BLaER1 (cell line): ENCODE results near the gene PPP4C.
A peak's percentile ranks its signal among the peaks of the same experiment; 100 is the strongest.

Source experiments
- H3K27ac ChIP-seq: shearing (Covaris generic); formaldehyde crosslinking; 2 replicates; pipeline ENCODE4 v1.8.1; 2022
- H3K27me3 ChIP-seq: shearing (Covaris generic); formaldehyde crosslinking; 2 replicates; pipeline ENCODE4 v1.8.1; 2022
- H3K36me3 ChIP-seq: shearing (Covaris generic); formaldehyde crosslinking; 2 replicates; pipeline ENCODE4 v1.8.1; 2022
- H3K4me1 ChIP-seq: shearing (Covaris generic); formaldehyde crosslinking; 2 replicates; pipeline ENCODE4 v1.8.1; 2022
- H3K4me2 ChIP-seq: shearing (Covaris generic); formaldehyde crosslinking; 2 replicates; pipeline ENCODE4 v1.8.1; 2022
- H3K4me3 ChIP-seq: shearing (Covaris generic); formaldehyde crosslinking; 2 replicates; pipeline ENCODE4 v1.8.1; 2022
- H3K9ac ChIP-seq: shearing (Covaris generic); formaldehyde crosslinking; 2 replicates; pipeline ENCODE4 v1.8.1; 2022
- H3K9me3 ChIP-seq: shearing (Covaris generic); formaldehyde crosslinking; 2 replicates; pipeline ENCODE4 v1.8.1; 2022
- H4K20me1 ChIP-seq: shearing (Covaris generic); formaldehyde crosslinking; 2 replicates; pipeline ENCODE4 v1.8.1; 2022
- Cebpa-rat ChIP-seq: shearing (Covaris generic); IDR thresholded peaks from 2 replicates; pipeline ENCODE4 v1.8.1; 2022

Gene PPP4C

DNA sequence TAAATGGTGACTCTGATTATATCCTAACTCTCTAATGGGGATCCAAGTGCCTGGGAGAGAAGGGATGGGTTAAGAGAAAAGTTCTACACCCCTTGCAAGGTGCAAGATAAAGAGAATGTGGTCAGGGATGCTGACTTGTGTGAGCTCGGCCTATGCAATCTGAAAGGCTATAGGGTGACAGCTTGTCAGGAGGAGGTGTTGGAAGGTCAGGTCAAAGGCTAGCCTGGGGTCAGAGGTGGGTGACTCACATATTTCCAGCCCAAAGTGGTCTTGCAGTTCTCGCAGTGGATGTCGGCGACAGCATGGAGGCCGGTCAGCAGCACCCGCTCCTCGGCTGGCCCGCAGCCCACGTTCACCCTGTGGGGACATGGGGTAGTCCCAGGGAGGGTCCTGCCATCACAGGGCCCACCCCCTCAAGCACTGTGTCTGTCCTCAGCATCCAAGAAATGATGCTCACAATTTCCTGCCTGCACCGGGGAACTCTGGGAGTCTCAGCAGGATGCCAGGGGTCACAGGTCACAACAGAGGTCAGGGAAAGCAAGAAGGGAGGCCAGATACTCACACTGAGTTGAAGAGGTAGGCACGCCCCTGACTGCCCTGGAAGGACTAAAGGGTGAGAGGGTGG is 18.9 kb downstream of the PPP4C start:
- Histone ChIP-seq H3K4me2 (peak overlapping the region; percentile 96), H3K36me3 (peaks cover 29% of the 10 kb centered on the region), H3K4me3 (peak overlapping the region; percentile 78), H3K27ac (peak overlapping the region; percentile 83), H3K9ac (peak overlapping the region; percentile 83), H3K9me3 (peaks cover 32% of the 10 kb centered on the region), H3K27me3 (no peaks in the 10 kb centered on the region), H3K4me1 (peaks cover 60% of the 10 kb centered on the region), H4K20me1 (peaks cover 9% of the 10 kb centered on the region; the same call in 1 of the 2 replicates)
- no peak for TF ChIP-seq Cebpa-rat

DNA sequence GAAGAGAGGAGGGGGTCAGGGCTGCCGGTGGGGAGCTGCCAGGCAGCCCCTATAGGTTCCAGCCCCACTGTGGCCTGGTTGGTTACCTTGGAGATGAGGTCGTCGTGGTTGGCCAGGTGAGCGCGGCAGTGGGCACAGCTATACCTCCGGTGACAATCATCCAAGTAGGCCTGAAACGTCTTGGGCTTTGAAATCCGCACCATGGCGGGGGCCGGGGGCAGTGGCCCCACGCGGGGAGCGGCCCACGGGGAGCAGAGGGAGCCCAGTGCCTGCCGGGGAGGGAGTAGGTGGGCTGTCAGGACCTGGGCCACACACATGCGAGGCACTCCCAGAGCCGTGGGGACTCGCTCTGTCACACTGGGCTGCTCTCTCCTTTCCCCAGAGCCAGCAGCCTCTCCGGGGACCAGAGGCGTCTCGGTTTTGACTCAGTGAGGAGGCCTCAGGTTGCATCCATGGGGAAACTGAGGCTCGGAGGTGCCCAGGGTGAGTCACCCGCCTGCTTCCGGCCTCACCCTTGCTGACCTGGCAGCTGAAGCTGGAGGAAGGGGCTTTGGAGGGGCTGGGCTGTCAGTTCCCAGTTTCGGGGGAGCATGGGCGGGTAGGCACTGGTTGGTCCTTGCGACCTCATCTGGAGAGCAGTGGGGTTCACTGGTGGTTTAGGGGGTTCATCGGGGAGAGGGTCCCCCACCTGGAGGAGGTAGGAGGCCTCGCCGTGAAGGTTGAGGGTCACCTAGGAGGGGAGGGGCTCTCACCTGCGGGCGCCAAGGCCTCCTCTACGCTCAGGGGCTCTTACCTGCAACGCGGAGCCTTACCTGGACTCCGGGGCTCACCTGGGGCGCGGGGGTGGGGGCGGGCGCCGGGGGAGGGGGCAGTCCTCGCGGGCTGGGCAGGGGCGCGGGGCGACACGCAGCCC is 19.6 kb downstream of the PPP4C start:
- H3K27me3 ChIP-seq: no peaks in the 10 kb centered on the region
- peaks cover 52% of the 10 kb centered on the region for H3K4me1 ChIP-seq
- H3K4me3 ChIP-seq: peak overlapping the region; percentile 78
- H3K27ac ChIP-seq: peak overlapping the region; percentile 83
- peaks cover 9% of the 10 kb centered on the region; the same call in 1 of the 2 replicates for H4K20me1 ChIP-seq
- peak overlapping the region; percentile 96 for H3K4me2 ChIP-seq
- no peak for TF ChIP-seq Cebpa-rat
- peak overlapping the region; percentile 83 for H3K9ac ChIP-seq
- peaks cover 39% of the 10 kb centered on the region for H3K9me3 ChIP-seq
- peaks cover 29% of the 10 kb centered on the region for H3K36me3 ChIP-seq

DNA sequence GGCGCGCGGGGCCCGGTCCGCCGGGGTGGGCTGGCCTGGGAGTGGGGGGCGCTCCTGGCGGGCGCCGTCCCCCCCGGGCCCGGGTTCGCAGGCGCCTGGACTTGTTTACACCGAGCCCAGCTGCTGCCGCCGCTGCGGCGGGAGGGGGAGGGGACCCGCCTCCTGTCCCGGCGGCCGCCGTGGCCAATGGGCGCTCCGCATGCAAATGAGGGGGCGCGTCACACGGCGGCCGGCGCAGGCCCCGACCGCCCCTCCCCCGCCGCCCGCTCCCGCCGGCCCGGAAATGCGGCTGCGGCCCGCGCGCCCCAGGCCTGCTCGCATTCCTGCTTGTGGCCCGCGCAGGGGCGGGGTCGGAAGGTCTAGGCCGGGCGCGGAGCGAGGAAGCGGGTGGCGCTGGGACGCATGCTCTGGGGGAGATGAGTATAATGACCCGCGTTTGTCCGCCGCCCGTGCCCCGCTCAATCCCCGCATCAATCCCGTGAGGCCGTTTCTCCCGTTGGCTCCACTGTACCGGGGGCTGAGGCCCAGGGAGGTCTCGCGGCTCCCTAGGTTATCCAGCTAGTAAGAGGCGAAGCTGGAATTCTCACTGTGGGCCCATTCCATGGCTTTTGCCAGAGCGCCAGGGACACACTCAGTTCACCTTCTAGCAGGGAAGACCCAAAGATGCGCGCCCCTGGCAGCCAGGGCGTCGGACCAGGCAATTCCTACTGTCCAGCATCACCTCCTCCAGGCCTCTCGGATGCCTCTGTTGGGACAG is 20.5 kb downstream of the PPP4C start, which contains the start of gene YPEL3:
Gene YPEL3, minus strand, starts transcription at position 109 of the 757 bp plus-strand sequence. CDS start 731 bp downstream, outside the sequence.
- Histone ChIP-seq H3K36me3 (peaks cover 29% of the 10 kb centered on the region), H3K27ac (peak within 1 kb of the TSS; percentile 88), H3K4me3 (peak within 1 kb of the TSS; percentile 78), H3K27me3 (no peaks in the 10 kb centered on the region), H3K9ac (peak within 1 kb of the TSS; percentile 83), H4K20me1 (peaks cover 9% of the 10 kb centered on the region; the same call in 1 of the 2 replicates), H3K9me3 (peaks cover 42% of the 10 kb centered on the region), H3K4me1 (peaks cover 44% of the 10 kb centered on the region), H3K4me2 (peak within 1 kb of the TSS; percentile 96)
- TF ChIP-seq Cebpa-rat: no peak

DNA sequence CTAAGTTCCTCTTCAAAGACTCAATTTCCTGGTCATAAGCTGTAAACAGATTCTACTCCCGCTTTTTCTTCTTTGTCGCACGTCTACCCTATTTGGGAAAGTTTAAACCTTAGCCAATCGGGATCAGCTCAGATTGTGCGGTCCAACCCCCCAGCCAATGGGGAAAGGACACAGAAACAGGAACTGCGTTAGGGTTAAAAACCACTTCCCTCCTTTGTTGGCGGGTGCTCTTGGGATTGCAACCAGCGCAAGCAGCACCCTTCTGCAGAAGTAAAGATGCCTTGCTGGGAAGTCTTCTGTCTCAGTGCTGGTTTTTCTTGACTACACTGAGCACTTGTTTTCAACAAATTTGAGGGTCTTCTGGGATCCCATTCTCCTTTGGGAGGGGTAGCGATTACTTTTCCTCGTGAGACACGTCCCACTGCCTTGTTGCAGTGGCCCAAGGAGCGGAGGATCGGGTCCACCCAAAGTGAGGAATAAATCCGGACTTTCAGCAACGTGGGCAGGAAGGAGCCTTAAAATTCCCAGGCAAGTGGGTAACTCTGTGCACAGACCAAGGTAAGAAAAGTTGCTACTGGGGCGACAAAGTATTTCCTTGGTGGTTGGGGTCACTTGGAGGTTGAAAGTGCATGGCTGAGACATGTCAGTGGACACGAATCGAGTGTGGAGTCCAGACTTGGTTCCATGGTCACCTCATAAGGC is 21.2 kb downstream of the PPP4C start:
- Histone ChIP-seq H3K9me3 (peaks cover 42% of the 10 kb centered on the region), H3K27ac (peak overlapping the region; percentile 88), H4K20me1 (peaks cover 9% of the 10 kb centered on the region; the same call in 1 of the 2 replicates), H3K4me1 (peaks cover 40% of the 10 kb centered on the region), H3K4me3 (peak overlapping the region; percentile 78), H3K27me3 (no peaks in the 10 kb centered on the region), H3K36me3 (peaks cover 29% of the 10 kb centered on the region), H3K4me2 (peak overlapping the region; percentile 73), H3K9ac (no peak overlapping the region; the same call in 1 of the 2 replicates)
- no peak for TF ChIP-seq Cebpa-rat

DNA sequence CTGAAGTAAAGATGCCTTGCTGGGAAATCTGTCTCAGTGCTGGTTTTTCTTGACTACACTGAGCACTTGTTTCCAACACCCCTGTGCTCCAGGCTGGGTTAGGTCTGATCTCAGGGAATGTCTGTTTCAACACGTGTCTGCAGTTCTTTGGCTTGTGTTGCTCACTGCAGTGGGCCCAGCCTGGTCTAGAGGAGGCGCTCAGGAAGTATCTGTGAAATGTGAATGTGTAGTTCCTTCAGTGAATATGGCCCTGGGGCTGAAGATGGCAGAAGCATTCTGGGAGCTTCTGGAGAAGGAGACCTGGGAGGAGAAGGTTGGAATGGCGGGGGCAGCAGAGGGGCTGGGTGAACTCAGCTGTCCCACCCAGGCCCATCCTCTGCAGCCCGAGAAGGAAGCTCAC is 28.3 kb downstream of the PPP4C start:
- no peak for TF ChIP-seq Cebpa-rat
- Histone ChIP-seq H3K9ac (no peak overlapping the region), H3K9me3 (peaks cover 30% of the 10 kb centered on the region), H3K4me3 (no peak overlapping the region), H3K4me2 (no peak overlapping the region), H3K27me3 (no peaks in the 10 kb centered on the region), H4K20me1 (no peaks in the 10 kb centered on the region), H3K27ac (no peak overlapping the region), H3K36me3 (peaks cover 60% of the 10 kb centered on the region), H3K4me1 (no peaks in the 10 kb centered on the region)

DNA sequence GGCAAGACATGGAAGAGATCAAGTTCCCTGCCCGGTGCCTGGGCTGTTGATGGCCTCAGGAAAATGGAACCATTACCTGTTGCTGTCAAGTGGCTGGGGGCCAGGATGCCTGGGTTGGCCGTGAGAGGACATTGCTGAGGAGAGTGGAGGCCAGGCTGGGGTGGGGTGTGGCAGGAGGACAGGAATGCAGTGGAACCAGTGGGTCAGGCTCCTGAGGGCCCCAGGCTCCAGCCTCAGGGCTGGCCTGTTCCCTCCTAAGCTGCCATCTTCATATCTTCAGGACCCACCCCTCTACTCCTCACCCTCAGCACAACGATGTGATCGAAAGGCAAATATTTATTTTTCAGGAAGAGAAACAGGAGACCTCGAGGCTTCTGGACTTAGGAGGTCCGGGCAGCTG is 28.7 kb downstream of the PPP4C start:
- Histone ChIP-seq H3K4me2 (no peak overlapping the region), H3K4me3 (no peak overlapping the region), H3K9ac (no peak overlapping the region), H3K4me1 (no peaks in the 10 kb centered on the region), H3K9me3 (peaks cover 26% of the 10 kb centered on the region), H3K36me3 (peaks cover 64% of the 10 kb centered on the region), H3K27me3 (no peaks in the 10 kb centered on the region), H4K20me1 (no peaks in the 10 kb centered on the region), H3K27ac (no peak overlapping the region)
- TF ChIP-seq Cebpa-rat: no peak

DNA sequence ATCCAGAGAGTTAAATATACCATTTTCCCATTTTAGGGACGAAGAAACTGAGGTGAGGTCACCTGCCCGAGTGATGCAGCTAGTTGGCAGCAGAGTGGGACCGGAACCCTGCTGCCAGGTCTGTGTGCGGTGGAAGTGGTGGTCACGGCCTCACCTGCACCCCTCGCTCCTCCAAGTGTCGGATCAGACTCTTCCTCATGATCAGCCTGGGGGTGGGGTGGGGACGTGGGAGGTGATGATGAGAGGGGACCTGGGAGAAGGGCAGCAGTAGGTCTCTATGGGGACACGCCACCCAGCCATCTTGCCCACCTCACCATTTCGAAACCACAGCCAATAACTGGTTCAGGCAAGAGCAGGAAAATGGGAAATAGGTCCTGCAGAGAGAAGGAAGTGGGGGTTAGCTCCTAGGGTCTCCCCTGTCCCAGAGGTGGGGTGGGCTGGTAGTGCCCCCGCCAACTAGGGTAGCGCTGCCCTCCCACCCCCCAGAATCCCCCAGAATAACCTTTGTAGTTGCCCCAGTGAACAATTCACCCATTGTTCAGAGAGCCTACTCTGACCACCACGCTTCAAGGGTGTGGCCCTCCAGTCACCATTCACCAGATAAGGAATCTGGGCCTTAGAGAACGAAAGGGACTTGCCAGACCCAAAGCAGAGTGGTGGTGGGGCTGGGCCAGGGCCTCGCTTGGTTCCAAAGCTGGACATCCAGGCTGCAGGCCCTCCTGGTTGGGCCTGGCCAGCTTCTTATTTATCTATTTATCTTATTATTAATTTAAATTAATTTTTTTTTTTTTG is 32.5 kb downstream of the PPP4C start:
- TF ChIP-seq Cebpa-rat: no peak
- peaks cover 3% of the 10 kb centered on the region for H3K9me3 ChIP-seq
- no peak overlapping the region for H3K9ac ChIP-seq
- no peak overlapping the region for H3K4me2 ChIP-seq
- no peaks in the 10 kb centered on the region for H4K20me1 ChIP-seq
- H3K27me3 ChIP-seq: no peaks in the 10 kb centered on the region
- H3K36me3 ChIP-seq: peaks cover 91% of the 10 kb centered on the region
- no peaks in the 10 kb centered on the region for H3K4me1 ChIP-seq
- H3K4me3 ChIP-seq: no peak overlapping the region
- H3K27ac ChIP-seq: no peak overlapping the region

DNA sequence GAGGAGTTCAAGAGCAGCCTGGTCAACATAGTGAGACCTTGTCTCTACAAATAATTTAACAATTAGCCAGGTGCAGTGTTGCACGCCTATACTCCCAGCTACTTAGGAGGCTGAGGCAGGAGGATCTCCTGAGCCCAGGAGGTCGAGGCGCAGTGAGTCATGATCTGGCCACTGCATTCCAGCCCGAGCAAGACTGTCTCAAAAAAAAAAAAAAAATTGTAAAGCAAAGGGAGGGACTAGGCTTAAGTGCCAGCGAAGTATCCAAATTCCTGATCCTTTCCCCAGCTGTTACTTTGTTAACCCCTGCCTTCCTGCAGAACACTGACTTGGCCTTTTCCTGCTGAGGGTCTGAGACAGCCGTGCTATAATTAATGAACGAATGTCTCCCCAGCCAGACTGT is 34.9 kb downstream of the PPP4C start:
- no peaks in the 10 kb centered on the region for H3K9me3 ChIP-seq
- no peaks in the 10 kb centered on the region for H3K27me3 ChIP-seq
- H3K4me3 ChIP-seq: no peak overlapping the region
- 0 out of 2 replicates have a peak overlapping the region, but pooled peaks have one; percentile 6 for H3K9ac ChIP-seq
- no peak for TF ChIP-seq Cebpa-rat
- peaks cover 92% of the 10 kb centered on the region for H3K36me3 ChIP-seq
- H3K4me2 ChIP-seq: no peak overlapping the region
- no peak overlapping the region for H3K27ac ChIP-seq
- H3K4me1 ChIP-seq: no peaks in the 10 kb centered on the region
- no peaks in the 10 kb centered on the region for H4K20me1 ChIP-seq
